ENCODE results near the gene EEA1.

EEA1 gene

DNA sequence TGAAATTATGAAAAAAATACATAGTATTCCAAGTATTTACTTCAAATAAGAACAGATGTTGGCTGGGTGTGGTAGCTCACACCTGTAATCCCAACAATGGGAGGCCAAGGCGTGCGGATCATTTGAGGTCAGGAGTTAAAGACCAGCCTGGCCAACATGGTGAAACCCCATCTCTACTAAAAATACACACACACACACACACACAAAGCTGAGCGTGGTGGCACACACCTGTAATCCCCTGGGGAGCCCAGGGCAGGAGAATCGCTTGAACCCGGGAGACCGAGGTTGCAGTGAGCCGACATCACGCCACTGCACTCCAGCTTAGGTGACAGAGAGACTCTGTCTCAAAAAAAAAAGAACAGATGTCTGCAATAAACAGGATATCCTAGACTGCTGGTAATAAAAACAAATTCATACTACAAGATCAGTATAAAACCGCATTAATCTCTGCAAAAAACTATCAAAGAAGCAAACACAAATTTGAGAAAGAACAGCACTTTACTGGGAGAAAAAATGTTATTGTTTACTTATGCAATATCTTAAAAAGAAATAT lies 23.8 kb downstream of the EEA1 start:
- no peaks in the 10 kb centered on the region for H3K36me3 ChIP-seq (ENCODE audit: control insufficient read depth, insufficient read depth, low read length)
- H3K27me3 ChIP-seq (ENCODE audit: control insufficient read depth, insufficient read depth, low read length): no peaks in the 10 kb centered on the region
- TF ChIP-seq, protein P1, sequence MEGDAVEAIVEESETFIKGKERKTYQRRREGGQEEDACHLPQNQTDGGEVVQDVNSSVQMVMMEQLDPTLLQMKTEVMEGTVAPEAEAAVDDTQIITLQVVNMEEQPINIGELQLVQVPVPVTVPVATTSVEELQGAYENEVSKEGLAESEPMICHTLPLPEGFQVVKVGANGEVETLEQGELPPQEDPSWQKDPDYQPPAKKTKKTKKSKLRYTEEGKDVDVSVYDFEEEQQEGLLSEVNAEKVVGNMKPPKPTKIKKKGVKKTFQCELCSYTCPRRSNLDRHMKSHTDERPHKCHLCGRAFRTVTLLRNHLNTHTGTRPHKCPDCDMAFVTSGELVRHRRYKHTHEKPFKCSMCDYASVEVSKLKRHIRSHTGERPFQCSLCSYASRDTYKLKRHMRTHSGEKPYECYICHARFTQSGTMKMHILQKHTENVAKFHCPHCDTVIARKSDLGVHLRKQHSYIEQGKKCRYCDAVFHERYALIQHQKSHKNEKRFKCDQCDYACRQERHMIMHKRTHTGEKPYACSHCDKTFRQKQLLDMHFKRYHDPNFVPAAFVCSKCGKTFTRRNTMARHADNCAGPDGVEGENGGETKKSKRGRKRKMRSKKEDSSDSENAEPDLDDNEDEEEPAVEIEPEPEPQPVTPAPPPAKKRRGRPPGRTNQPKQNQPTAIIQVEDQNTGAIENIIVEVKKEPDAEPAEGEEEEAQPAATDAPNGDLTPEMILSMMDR (IDR thresholded peaks at IDR 0.05): no peak
- no peak overlapping the region for H3K9ac ChIP-seq
- H3K4me3 ChIP-seq (ENCODE audit: low read depth, low read length): no peak overlapping the region
- no peaks in the 10 kb centered on the region for H3K4me1 ChIP-seq
- H3K4me2 ChIP-seq (ENCODE audit: low read length): no peak overlapping the region
- no peaks in the 10 kb centered on the region for H3K9me3 ChIP-seq (ENCODE audit: control insufficient read depth, low read length)
- H3K79me2 ChIP-seq: peaks cover 25% of the 10 kb centered on the region
- no peak overlapping the region for H2AFZ ChIP-seq
- no peak overlapping the region for H3K27ac ChIP-seq

DNA sequence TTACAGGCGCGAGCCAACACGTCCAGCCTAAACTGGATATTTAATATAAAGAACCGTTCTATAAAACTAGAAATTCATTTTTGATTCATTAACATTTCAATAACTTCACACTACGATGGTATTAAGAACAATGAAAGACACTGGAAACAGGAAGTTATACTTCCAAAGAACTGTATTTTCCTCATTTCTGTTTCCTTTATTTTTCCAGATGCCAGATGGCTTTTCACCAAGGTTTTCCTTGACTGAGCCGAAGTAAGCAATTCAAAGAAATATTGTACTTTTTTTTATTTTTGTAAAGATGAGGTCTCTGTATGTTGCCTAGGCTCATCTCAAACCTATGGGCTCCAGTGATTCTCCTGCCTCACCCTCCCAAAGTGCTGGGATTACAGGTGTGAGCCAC lies 28.2 kb downstream of the EEA1 start:
- TF ChIP-seq, protein P1 (IDR thresholded peaks at IDR 0.05): no peak
- H3K36me3 ChIP-seq (ENCODE audit: control insufficient read depth, insufficient read depth, low read length): no peaks in the 10 kb centered on the region
- no peak overlapping the region for H3K27ac ChIP-seq

DNA sequence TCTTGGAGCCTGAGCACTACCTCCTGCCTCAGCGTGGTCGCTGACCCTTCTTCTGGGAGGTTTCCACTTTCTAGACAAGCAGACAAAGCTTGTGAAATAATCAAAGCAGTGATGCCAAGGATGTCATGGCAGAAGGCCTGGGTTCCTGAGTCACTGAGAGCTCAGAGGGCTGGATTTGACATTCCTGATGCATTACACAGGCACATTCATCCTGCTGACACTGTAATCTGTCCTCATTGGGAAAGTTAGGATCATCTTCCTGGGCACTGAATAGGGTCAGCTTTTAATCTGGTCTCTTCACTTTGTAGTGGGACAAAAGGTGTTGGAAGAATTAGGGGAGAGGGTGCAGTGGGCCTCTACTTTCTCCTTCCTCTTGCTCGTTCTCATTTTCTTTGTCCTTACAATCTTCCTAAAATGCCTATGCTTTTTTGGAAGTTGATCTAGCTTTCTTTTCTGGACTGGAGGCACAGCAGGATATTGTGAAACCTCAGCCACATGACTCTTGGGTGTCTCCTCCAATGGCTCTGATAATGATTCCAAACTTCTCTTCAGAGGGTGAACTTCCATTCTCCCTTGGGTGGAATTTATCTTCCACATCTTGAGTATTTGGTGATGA lies 29.6 kb downstream of the EEA1 start:
- no peaks in the 10 kb centered on the region for H3K27me3 ChIP-seq (ENCODE audit: control insufficient read depth, insufficient read depth, low read length)
- peak overlapping the region; percentile 17 for H2AFZ ChIP-seq
- peak overlapping the region; percentile 34 for H3K27ac ChIP-seq
- H3K79me2 ChIP-seq: peaks cover 33% of the 10 kb centered on the region
- H3K4me1 ChIP-seq: peaks cover 8% of the 10 kb centered on the region
- H3K9ac ChIP-seq: no peak overlapping the region
- H3K4me2 ChIP-seq (ENCODE audit: low read length): no peak overlapping the region
- no peaks in the 10 kb centered on the region for H3K36me3 ChIP-seq (ENCODE audit: control insufficient read depth, insufficient read depth, low read length)
- TF ChIP-seq, protein P1 (IDR thresholded peaks at IDR 0.05): no peak
- H3K9me3 ChIP-seq (ENCODE audit: control insufficient read depth, low read length): no peaks in the 10 kb centered on the region
- no peak overlapping the region for H3K4me3 ChIP-seq (ENCODE audit: low read depth, low read length)

More for the DNA sequence above, 28.2 kb downstream of the EEA1 start:
- Histone ChIP-seq H3K9ac (no peak overlapping the region), H3K4me3 (ENCODE audit: low read depth, low read length) (no peak overlapping the region), H3K9me3 (ENCODE audit: control insufficient read depth, low read length) (no peaks in the 10 kb centered on the region), H3K4me1 (peaks cover 8% of the 10 kb centered on the region), H3K27me3 (ENCODE audit: control insufficient read depth, insufficient read depth, low read length) (no peaks in the 10 kb centered on the region), H2AFZ (no peak overlapping the region), H3K79me2 (peaks cover 24% of the 10 kb centered on the region), H3K4me2 (ENCODE audit: low read length) (no peak overlapping the region)

DNA sequence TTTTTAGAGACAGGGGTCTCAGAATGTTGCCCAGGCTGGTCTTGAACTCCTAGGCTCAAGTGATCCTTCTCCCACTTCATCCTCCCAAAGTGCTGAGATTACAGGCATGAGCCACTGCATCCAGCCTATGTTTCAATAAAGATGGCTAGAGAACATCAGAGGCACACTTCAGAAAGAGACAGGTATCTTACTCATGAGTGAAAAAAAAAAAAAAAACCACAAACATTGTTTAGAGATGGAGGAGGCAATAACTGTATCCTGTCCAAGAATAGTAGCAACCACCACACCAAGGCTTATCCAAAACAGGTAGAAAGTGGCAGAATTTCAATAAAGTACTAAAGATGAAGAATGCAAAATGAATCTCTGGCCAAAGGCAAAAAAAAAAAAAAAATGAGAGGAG lies 30.3 kb downstream of the EEA1 start:
- Histone ChIP-seq H3K79me2 (peaks cover 38% of the 10 kb centered on the region), H3K4me3 (ENCODE audit: low read depth, low read length) (no peak overlapping the region), H3K9ac (no peak overlapping the region), H3K27me3 (ENCODE audit: control insufficient read depth, insufficient read depth, low read length) (no peaks in the 10 kb centered on the region), H3K4me2 (ENCODE audit: low read length) (no peak overlapping the region), H2AFZ (no peak overlapping the region), H3K36me3 (ENCODE audit: control insufficient read depth, insufficient read depth, low read length) (no peaks in the 10 kb centered on the region), H3K9me3 (ENCODE audit: control insufficient read depth, low read length) (no peaks in the 10 kb centered on the region), H3K27ac (no peak overlapping the region), H3K4me1 (peaks cover 8% of the 10 kb centered on the region)
- TF ChIP-seq, protein P1 (IDR thresholded peaks at IDR 0.05): no peak

DNA sequence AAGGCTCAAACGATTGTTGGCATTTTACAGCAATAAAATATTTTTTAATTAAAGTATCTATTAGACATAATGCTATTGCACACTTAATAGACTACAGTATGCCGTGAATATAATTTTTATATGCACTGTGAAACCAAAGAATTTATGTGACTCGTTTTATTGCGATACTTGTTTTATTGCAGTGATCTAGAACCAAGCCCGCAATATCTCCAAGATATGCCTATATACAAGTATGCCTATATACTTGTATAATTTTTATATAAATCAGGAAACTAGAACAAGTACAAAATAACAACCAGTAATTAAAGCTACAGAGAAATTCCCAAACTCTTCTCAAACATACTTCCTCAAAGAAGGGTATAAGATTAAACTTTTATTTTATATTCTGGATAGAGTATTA lies 31.3 kb downstream of the EEA1 start:
- Histone ChIP-seq H3K4me2 (ENCODE audit: low read length) (no peak overlapping the region), H3K9me3 (ENCODE audit: control insufficient read depth, low read length) (no peaks in the 10 kb centered on the region), H3K27me3 (ENCODE audit: control insufficient read depth, insufficient read depth, low read length) (no peaks in the 10 kb centered on the region), H3K4me1 (peaks cover 8% of the 10 kb centered on the region), H2AFZ (no peak overlapping the region), H3K9ac (no peak overlapping the region), H3K79me2 (peaks cover 34% of the 10 kb centered on the region), H3K27ac (no peak overlapping the region), H3K36me3 (ENCODE audit: control insufficient read depth, insufficient read depth, low read length) (no peaks in the 10 kb centered on the region), H3K4me3 (ENCODE audit: low read depth, low read length) (no peak overlapping the region)
- TF ChIP-seq, protein P1 (IDR thresholded peaks at IDR 0.05): no peak
